B cell (primary cell): Measurements from ENCODE around the gene HK2. TPM values are rescaled to one million over a fixed set of nuclear protein-coding genes. Genes with fewer than 3 reads are reported as not detected.

Experiments
- ATAC-seq: fragments of 200-7000 bp; cut with Tn5 transposase; one replicate; pipeline ENCODE4 v1.10.0; 2021; ENCODE audit warnings: low read depth, mild to moderate bottlenecking, moderate number of reproducible peaks, moderate library complexity
- CTCF ChIA-PET: fragments of 350-600 bp; sonication (Branson Sonifier 250); formaldehyde crosslinking; loops from one replicate; lab custom pipeline; 2021; ENCODE audit warnings: antibody characterized with exemption, inconsistent platforms; lab: Charles Lee
- POLR2A ChIA-PET: fragments of 350-600 bp; sonication (Branson Sonifier 250); formaldehyde crosslinking; loops from one replicate; lab custom pipeline; 2021; ENCODE audit warnings: antibody characterized with exemption; lab: Charles Lee
- DNase-seq: peaks from one replicate; pipeline ENCODE4 v3.0.0; 2013
- H2AFZ ChIP-seq: 2 replicates; pipeline ENCODE4 v1.6.1; 2012; ENCODE audit warnings: mild to moderate bottlenecking, low read depth, low read length; ENCODE audit not compliant: insufficient read depth, poor library complexity, severe bottlenecking
- H3K27ac ChIP-seq, 2 donors: 1 replicate in 1 of 2; 2 replicates in 1 of 2; pipeline ENCODE4 v1.5.1; 2012 to 2013; ENCODE audit warnings: low read length in 2 of 2, mild to moderate bottlenecking in 2 of 2, moderate library complexity in 1 of 2
- H3K27me3 ChIP-seq, 4 experiments: fragments of 200-600 bp in 1 of 4; sonication (generic) in 1 of 4; replicated peaks in 1 of 4; 1 replicate in 2 of 4; 2 replicates in 2 of 4; pipeline versions ENCODE4 v1.6.1 to v1.7.0; 2013 to 2016; ENCODE audit warnings: low read length in 3 of 4, mild to moderate bottlenecking in 2 of 4, mixed read lengths in 1 of 4, moderate library complexity in 1 of 4; ENCODE audit not compliant: insufficient read depth in 4 of 4, control insufficient read depth in 3 of 4; ENCODE audit errors: control extremely low read depth in 1 of 4
- H3K36me3 ChIP-seq, 2 experiments: replicated peaks in 1 of 2; 1 replicate in 1 of 2; 2 replicates in 1 of 2; pipeline versions ENCODE4 v1.6.1 to v1.7.1; 2013; ENCODE audit warnings: low read length in 1 of 2; ENCODE audit not compliant: insufficient read depth in 2 of 2, control insufficient read depth in 1 of 2; ENCODE audit errors: control extremely low read depth in 1 of 2, extremely low read depth in 1 of 2
- H3K4me1 ChIP-seq, 2 donors: fragments of 200-600 bp in 1 of 2; sonication (generic) in 1 of 2; 1 replicate in 1 of 2; 2 replicates in 1 of 2; pipeline versions ENCODE4 v1.5.1 to v1.6.1; 2013 to 2017; ENCODE audit warnings: low read length in 2 of 2; ENCODE audit not compliant: control insufficient read depth in 2 of 2, insufficient read depth in 2 of 2
- H3K4me2 ChIP-seq: replicated peaks from 2 replicates; pipeline ENCODE3; 2012; ENCODE audit warnings: mild to moderate bottlenecking, low read depth, low read length; ENCODE audit not compliant: poor library complexity, severe bottlenecking
- H3K4me3 ChIP-seq, 5 experiments: fragments of 200-600 bp in 1 of 5; sonication (generic) in 1 of 5; 1 replicate in 3 of 5; 2 replicates in 2 of 5; pipeline versions ENCODE4 v1.5.1 to v1.7.0; 2011 to 2016; ENCODE audit warnings: low read length in 4 of 5, mild to moderate bottlenecking in 4 of 5, low read depth in 2 of 5, control low read depth in 1 of 5, moderate library complexity in 1 of 5; ENCODE audit not compliant: insufficient read depth in 1 of 5; ENCODE audit errors: control extremely low read depth in 1 of 5, extremely low read depth in 1 of 5
- H3K79me2 ChIP-seq: fragments of 200-600 bp; sonication (generic); one replicate; pipeline ENCODE4 v1.6.0; 2016; ENCODE audit warnings: low read length; ENCODE audit not compliant: control insufficient read depth, insufficient read depth
- H3K9ac ChIP-seq: fragments of 200-600 bp; sonication (generic); 2 replicates; pipeline ENCODE4 v1.6.1; 2017; ENCODE audit warnings: mild to moderate bottlenecking, low read length, moderate library complexity
- H3K9me3 ChIP-seq, 3 donors: one replicate each; pipeline versions ENCODE4 v1.6.1 to v1.7.1; 2013; ENCODE audit warnings: low read length in 2 of 3; ENCODE audit not compliant: control insufficient read depth in 2 of 3, insufficient read depth in 1 of 3; ENCODE audit errors: control extremely low read depth in 1 of 3
- H4K20me1 ChIP-seq: 2 replicates; pipeline ENCODE4 v1.6.0; 2012; ENCODE audit warnings: mild to moderate bottlenecking, low read length; ENCODE audit not compliant: insufficient read depth, control insufficient read depth, poor library complexity, severe bottlenecking
- H3K27ac Mint-ChIP-seq: one replicate; pipeline ENCODE4 v1.8.0; 2021; ENCODE audit warnings: mixed read lengths
- H3K27me3 Mint-ChIP-seq: one replicate; pipeline ENCODE4 v1.8.0; 2021; ENCODE audit warnings: mixed read lengths
- H3K4me1 Mint-ChIP-seq: one replicate; pipeline ENCODE4 v1.8.0; 2021; ENCODE audit warnings: mixed read lengths
- H3K4me3 Mint-ChIP-seq: one replicate; pipeline ENCODE4 v1.8.0; 2021; ENCODE audit warnings: mixed read lengths
- H3K9me3 Mint-ChIP-seq: one replicate; pipeline ENCODE4 v1.8.0; 2022; ENCODE audit warnings: mixed read lengths; ENCODE audit not compliant: insufficient read depth
- CTCF ChIP-seq: fragments of 200-600 bp; IDR thresholded peaks from one replicate; pipeline ENCODE4 v1.8.0; 2022; ENCODE audit warnings: antibody characterized with exemption, mild to moderate bottlenecking
- EZH2 ChIP-seq: IDR thresholded peaks from 2 replicates; pipeline ENCODE4 v1.6.1; 2012; ENCODE audit warnings: borderline replicate concordance, low read depth, mild to moderate bottlenecking, moderate library complexity, low read length; ENCODE audit not compliant: insufficient read depth, poor library complexity, severe bottlenecking
- WGBS: methylation state at CpG from one replicate; pipeline ENCODE4 v1.1.5; 2013; ENCODE audit warnings: missing lambda C conversion rate; ENCODE audit not compliant: insufficient coverage; 5-methylcytosine and 5-hydroxymethylcytosine counted together
- intact Hi-C: fragments of 100-400 bp; cut with micrococcal nuclease; formaldehyde crosslinking; loops from one replicate; pipeline ENCODE4 v1.10.0; 2022
- polyA plus RNA-seq: library from polyadenylated mRNA; depleted of rRNA; stranded (reverse); fragments of >200 nt; gene quantifications from 2 replicates; pipeline ENCODE4 v1.2.3, GENCODE V29; 2012
- total RNA-seq, 2 donors: library from RNA; stranded (reverse); fragments of 120-200 nt in 1 of 2; gene quantifications; 1 replicate in 1 of 2; 2 replicates in 1 of 2; pipeline versions ENCODE4 v1.2.3 to v1.2.4, GENCODE V29; 2013 to 2022

The HK2 gene
- total and polyA plus RNA-seq, 2 donors (not counting 1 experiment from before 2014, with no cell fraction given), result 5.0 to 5.7 TPM

GRCh38 chr2:74860521-74860920, 26.6 kb downstream of the HK2 start:
- H3K27ac Mint-ChIP-seq, result no peak overlapping the region

GRCh38 chr2:74861531-74861930, 27.6 kb downstream of the HK2 start:
- ChIA-PET POLR2A (no interaction called here), CTCF (no interaction called here)
- H3K9me3 ChIP-seq, result no peaks in the 10 kb centered on the region
- no peak overlapping the region for H2AFZ ChIP-seq
- no peak overlapping the region for H3K4me3 ChIP-seq
- DNase-seq, result no peak
- no peaks in the 10 kb centered on the region for H3K27me3 ChIP-seq
- no peak for ATAC-seq
- intact Hi-C loops, result no loop called here
- no peak overlapping the region for H3K4me3 Mint-ChIP-seq
- 80% methylated on average over 2 of the region's 5 CpGs for whole genome bisulfite sequencing
- no peaks in the 10 kb centered on the region for H3K27me3 Mint-ChIP-seq
- TF ChIP-seq CTCF (no peak), EZH2 (no peak)
- peaks cover 0 to 7% of the 10 kb centered on the region in 2 experiments for H3K36me3 ChIP-seq
- peaks cover 28% of the 10 kb centered on the region for H3K4me1 Mint-ChIP-seq
- peaks cover 29% of the 10 kb centered on the region for H3K79me2 ChIP-seq
- H4K20me1 ChIP-seq, result no peaks in the 10 kb centered on the region
- no peak overlapping the region for H3K27ac Mint-ChIP-seq
- no peak overlapping the region for H3K4me2 ChIP-seq
- no peak overlapping the region for H3K27ac ChIP-seq
- H3K9me3 Mint-ChIP-seq, result no peaks in the 10 kb centered on the region
- H3K4me1 ChIP-seq, result peaks cover 16 to 28% of the 10 kb centered on the region in 2 donors
- no peak overlapping the region for H3K9ac ChIP-seq

More at GRCh38 chr2:74860521-74860920, 26.6 kb downstream of the HK2 start:
- DNase-seq (no peak), ATAC-seq (no peak)
- no peaks in the 10 kb centered on the region for H3K27me3 ChIP-seq
- WGBS, result 100% methylated on average over 1 of the region's 3 CpGs
- intact Hi-C loops, result no loop called here
- CTCF ChIA-PET, result interaction anchor here (1.3 kb wide), 1 partner anchor 14 kb away, joined by 3 read pairs; no protein-coding TSS in a partner anchor
- no peak overlapping the region for H2AFZ ChIP-seq
- H3K36me3 ChIP-seq, result peaks cover 0 to 17% of the 10 kb centered on the region in 2 experiments
- H3K27ac ChIP-seq, result no peak overlapping the region
- no peak overlapping the region for H3K9ac ChIP-seq
- Mint-ChIP-seq H3K9me3 (no peaks in the 10 kb centered on the region), H3K4me3 (no peak overlapping the region), H3K4me1 (peaks cover 18% of the 10 kb centered on the region), H3K27me3 (no peaks in the 10 kb centered on the region)
- POLR2A ChIA-PET, result no interaction called here
- H3K79me2 ChIP-seq, result peaks cover 40% of the 10 kb centered on the region
- no peak overlapping the region for H3K4me2 ChIP-seq
- peaks cover 16 to 19% of the 10 kb centered on the region in 2 donors for H3K4me1 ChIP-seq
- H4K20me1 ChIP-seq, result no peaks in the 10 kb centered on the region
- no peaks in the 10 kb centered on the region for H3K9me3 ChIP-seq
- TF ChIP-seq EZH2 (no peak), CTCF (no peak)
- no peak overlapping the region for H3K4me3 ChIP-seq
